Activated T-cell treated with anti-CD3 and anti-CD28 coated beads, Interleukin-2, amount 50 U/mL, for 48 hours (primary cell): Measurements from ENCODE around the gene CCN5.
"Not testable (repeated sequence)": the region's sequence is repeated elsewhere in the genome, so short reads cannot be mapped to it uniquely, and the experiment has no call there.

Experiments used
- DNase-seq, 2 experiments: peaks; one replicate each; pipeline ENCODE4 v3.0.0-alpha.2; 2020

Gene CCN5

DNA sequence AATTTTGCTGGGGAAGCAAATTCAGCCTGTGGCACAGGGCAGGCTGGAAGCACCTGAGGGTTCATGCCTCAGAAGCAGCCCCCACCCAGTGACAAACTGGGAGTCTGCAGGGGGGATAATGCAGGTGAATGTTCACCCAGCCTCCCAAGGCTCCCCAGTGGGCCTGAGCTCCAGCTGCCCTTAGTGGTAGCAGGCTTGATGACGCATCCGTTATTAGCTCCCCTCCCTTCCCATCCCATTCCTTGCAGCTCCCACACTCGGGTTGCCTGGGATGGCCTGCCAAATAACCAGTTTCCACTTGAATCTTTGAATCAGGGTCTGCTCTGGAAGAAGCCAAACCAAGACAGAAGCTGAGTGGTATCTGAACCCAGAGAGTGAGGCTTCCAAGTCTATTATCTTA lies 46.3 kb downstream of the CCN5 start:
- no peak for DNase-seq

DNA sequence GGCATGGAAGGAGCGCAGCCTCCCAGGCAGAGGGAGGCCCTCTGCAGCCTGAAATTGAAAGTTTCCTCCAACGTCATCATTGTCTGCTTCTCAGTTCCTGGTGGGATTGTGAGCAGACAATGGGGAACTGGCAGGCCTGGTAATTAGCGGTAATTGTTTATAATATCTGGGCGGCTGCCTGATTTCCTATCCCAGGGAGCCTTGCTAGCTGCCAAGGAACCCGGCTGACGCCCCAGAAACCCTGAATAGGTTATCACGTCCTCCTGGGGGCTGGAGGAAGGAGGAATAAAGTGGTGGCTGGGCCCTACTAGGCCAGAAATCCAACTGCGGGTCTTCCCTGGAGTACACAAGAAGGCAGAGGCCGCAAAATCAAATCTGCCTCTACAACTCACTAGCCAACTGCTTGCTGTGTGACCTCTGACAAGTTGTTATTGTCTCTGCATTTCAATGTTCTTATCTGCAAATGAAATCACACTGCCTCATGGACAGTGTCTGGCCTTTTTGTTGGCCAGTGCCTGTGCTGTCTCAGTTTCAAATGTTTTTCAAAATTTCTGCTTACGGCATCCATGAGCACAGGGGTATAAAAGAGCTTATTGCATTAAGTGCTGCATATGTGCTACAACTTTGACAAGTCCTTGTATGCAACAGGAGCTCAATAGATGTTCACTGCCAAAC lies 47.4 kb downstream of the CCN5 start:
- DNase-seq, result no peak

DNA sequence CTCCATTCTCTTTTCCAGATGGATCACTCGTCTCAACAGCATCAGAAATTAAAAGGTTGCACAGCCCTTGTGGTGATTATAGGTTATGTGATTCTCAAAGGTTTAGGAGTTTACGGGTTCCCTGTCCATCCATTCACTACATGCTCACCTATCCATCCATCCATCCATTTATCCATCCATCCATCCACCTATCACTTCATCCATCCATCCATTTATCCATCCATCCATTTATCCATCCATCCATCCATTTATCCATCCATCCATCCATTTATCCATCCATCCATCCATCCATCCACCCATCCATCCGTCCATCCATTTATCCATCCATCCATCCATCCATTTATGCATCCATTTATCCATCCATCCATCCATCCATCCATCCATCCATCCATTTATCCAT lies 48.6 kb downstream of the CCN5 start:
- not testable (repeated sequence) for DNase-seq

DNA sequence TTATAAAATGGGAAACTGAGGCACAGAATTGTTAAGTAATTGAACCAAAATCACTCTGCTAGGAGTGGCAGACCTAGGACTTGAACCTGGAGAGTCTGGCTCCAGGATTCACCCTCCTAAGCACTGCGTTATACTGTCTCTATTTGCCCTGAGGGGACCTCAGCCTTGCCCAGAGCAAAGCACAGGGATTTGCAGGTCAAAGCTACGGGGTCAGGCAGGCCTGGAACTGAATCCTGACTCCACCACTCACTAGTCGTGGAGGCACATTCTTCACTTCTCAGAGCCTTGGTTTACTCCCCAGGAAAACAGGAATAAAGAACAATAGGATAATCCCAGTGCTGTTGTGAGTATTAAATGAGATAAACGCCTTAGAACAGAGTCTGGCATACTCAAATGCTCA lies 49.9 kb downstream of the CCN5 start:
- DNase-seq, result no peak

DNA sequence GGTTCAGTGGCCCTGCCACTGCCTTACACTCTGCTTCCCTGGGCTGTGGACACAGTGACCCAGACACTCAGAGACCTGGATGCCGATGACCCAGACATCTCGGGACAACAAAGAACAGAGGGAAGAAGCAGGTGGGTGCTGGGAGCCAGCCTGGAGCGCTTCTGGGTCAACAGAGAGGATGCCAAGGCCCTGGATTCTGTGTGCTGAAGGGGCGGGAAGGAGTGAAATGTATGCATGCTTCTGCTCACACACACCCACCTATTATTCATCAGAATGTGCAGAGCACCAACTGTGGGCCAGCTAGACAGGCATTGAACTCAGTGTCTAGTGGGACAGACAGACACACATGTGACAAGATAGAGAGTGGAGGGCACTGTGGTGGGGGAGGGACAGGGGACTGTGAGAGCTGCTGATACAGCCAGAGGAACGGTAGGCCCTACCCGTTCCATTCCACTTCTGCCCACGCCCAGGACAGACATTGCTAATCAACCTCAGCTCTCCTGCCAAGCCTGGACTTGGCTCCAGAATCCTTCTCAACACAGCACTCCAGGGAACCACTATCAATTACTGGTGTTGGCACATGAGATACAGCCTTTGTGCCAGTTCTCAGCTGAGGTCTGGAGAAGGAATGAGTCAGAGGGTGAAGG lies 50.7 kb downstream of the CCN5 start:
- DNase-seq, result no peak

DNA sequence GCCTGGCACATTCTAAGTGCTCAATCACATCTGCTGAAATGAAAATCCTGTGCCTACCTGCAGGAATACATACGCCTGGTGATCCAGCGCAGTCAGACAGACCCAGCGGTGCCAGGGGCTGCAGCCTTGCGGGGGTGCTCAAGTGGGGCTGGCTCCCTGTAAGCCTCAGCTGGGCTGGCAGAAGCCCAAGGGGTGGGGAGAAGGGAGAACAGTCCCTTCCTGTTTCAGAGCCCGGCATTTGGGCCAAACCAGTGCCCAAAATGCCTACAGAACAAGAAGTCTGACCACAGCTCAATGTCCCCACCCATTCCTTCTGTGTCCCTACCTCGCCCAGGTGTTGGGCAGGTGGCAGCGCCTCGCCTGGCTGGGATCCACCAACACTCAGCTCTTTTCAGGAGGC lies 53.1 kb downstream of the CCN5 start:
- no peak for DNase-seq

DNA sequence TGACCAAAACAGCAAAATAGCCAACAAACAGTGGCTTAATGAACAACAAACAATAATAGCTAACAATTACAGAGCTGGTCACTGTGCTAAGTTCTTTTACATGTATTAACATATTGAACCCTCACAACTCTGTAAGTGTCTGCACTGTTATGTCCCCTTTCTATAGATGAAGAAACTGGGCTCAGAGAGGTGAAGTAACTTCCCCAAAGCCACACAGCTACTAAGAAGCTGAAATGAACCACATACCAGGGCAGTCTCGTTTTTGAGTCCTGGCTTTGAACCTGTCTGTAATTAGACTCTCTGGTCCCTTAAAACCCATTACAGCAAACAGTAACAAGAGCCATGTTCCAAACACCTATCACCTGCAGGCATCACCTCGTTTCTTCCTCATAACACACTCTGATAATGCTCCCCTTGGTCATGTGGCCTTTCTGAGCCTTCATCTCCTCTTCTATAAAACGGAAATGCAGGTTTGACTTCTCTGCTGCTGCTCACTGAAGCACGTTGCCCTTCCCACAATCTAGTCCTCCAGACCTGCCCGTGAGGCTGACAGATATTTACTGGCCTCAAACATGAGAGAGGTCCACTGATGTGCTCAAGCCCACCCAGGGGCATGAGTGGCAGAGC lies 53.8 kb downstream of the CCN5 start:
- DNase-seq, result no peak

DNA sequence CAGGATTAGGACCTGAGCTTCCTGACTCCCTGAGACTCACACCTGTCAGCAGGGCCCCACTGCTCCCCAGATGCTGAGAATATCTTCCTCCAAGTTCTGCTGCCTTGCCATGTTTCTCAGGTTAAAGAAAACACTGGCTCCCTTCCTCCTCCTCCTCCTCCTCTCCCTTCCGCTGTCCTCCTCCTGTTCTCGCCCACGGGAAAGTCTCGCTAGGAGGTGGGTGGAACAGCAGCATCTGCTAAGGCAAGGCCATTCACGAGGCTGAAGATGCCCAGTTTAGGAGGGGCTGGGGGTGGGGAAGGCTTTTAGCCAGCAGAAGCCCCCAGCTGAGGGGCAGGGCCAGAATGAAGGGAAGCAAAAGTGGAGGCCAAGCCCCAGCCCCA lies 54.3 kb downstream of the CCN5 start:
- no peak for DNase-seq

DNA sequence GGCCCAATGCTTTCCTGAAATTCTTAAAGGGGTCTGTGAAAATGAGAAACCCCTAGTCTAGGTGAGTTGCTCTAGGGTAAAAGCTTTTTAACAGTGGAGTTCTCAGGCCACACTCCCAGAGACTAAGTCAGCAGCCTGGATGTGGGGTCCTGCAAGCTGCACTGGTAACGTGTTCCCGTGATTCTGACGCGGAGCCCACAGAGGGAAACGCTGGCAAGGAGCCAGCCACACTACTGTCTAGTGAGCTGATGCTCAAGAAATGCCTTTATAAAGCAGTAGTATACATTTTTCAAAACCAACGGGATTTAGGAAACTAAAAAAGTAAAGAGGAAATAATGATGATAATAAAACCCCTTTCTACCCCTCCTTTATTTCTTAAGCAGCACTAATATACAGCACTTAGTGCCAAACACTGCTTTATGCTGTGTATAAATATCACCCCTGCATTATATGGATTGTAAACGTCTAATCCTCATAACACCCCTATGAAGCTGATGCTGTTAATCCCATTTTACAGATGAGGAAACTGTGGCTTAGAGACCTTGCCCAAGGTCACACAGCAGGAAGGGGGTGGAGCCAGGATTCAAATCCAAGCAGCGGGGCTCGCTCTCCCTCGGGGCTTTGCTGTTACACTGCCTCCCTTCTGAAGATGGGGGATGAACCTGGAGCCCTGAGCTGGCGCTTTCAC lies 55.5 kb downstream of the CCN5 start:
- no peak for DNase-seq

DNA sequence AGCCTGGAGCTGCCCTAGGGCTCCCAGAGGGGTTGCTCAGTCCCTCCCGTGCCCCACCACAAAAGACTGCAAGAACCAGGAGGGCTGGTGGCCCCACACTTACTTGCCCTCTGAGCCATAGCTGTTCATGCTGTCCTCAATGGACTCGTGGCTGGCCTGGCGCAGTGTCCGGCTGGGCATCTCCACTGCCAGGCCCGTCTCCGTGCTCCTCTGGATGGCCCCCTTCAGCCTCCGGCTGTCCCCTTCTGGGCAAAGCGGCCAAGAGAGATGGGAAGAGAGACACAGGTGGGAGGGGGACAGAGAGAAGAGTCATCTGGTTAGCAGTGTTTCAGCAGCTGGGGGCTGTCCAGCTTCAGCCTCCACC lies 56.0 kb downstream of the CCN5 start:
- DNase-seq, result no peak

DNA sequence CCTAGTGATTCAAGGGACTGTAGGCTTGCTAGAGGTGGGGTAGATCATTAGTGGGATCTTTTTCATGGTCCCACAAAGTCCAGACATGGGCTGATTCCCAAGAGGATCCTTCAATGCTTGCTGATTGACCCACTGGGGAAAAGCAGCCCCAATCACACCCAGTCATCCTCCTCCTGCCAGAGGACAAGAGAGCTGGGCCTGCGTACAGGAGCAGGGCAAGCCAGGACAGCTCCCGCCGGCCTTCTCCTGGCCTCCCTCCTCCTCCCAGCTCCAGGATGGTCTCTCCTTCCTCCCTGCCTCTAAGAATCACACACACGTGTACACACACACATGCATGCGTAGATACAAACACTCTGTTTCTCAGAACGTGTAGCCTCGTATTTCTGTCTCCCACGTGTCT lies 57.5 kb downstream of the CCN5 start:
- DNase-seq, result no peak

DNA sequence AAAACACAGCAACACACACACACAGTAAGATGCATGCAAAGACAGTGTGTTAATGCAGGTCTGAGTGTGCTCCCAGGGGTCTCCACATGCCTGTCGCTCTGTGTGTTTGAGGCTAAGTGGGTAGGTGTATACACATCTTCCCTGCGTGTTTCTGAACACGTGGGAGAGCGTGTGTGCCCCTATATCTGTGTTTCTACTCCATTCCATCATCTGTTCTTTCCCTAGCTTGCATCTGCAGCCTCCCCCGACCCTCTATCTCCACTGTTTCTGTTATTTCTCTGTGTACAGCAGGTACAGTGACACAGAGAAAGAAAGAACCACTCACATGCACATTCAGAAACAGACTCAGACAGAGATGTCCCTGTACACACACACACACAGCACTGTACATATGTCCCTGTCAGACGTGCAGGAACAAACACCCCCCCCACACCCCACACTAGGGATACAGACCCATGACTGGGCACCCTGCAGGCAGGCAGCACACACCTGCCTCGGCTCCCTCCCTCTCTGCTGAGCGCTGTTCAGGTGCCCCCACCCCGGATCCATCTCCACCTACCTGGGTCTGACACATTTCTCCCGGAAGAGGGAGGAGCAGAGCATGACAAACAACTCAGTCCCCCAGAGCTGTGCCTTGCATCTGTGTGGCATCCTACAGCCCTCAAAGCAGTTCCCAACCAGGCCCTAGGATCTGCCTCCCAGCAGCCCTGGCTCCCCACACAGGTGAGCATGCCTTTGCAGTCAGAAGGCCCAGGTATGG lies 58.1 kb downstream of the CCN5 start:
- no peak for DNase-seq

DNA sequence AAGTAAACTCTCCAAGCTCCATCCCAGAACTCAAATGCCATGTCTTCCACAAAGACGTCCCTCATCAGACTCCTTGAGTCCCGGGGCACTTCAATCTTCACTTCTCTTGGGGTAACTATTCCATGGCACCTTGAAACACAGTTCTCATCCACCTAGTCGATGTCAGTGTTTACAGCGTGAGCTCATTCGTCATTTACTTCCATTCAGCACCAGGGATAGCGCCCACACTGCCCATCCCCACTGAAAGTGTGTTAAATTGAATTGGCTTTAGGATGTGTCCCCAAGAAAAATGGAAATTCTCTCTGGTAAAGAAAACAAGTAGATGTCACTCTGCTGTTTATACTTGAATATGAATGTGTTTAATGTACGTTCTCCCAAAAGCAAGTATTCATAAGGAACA lies 61.8 kb downstream of the CCN5 start:
- DNase-seq, result no peak
